ENCODE data around the gene ADGRV1.

ADGRV1 gene

GRCh38 chr5:91183743-91184142, 625.1 kb downstream of the ADGRV1 start:
- no peak for DNase-seq

GRCh38 chr5:91186101-91186500, 627.5 kb downstream of the ADGRV1 start:
- no peak for DNase-seq

GRCh38 chr5:91187032-91187431, 628.4 kb downstream of the ADGRV1 start:
- no peak for DNase-seq

GRCh38 chr5:91188755-91189154, 630.2 kb downstream of the ADGRV1 start:
- no peak for DNase-seq

- no peak for DNase-seq
These were observed 631.1 kb downstream of the ADGRV1 start for GRCh38 chr5:91189480-91190313.

- DNase-seq = no peak
These were observed 631.7 kb downstream of the ADGRV1 start for GRCh38 chr5:91190314-91190690.

- peak; percentile 3 for DNase-seq
These were observed 636.3 kb downstream of the ADGRV1 start for GRCh38 chr5:91194824-91195381.

GRCh38 chr5:91200692-91201091, 642.1 kb downstream of the ADGRV1 start:
- DNase-seq = no peak

- DNase-seq = no peak
These were observed 647.5 kb downstream of the ADGRV1 start for GRCh38 chr5:91206103-91206502.

- DNase-seq = no peak
These were observed 648.1 kb downstream of the ADGRV1 start for GRCh38 chr5:91206734-91207133.

- DNase-seq = no peak
These were observed 648.7 kb downstream of the ADGRV1 start for GRCh38 chr5:91207248-91207647.

- DNase-seq = no peak
These were observed 653.6 kb downstream of the ADGRV1 start for GRCh38 chr5:91211997-91212713.

GRCh38 chr5:91212714-91213092, 654.1 kb downstream of the ADGRV1 start:
- DNase-seq = no peak
